K562 (cell line): Measurements from ENCODE around the gene ERLEC1. TPM values are rescaled to one million over a fixed set of nuclear protein-coding genes. Genes with fewer than 3 reads are reported as not detected.

Experiments used
- CBX3 ChIP-seq, 2 experiments: IDR thresholded peaks; 1 replicate in 1 of 2; 2 replicates in 1 of 2; pipeline ENCODE4 v1.6.1; 2012; ENCODE audit warnings: inconsistent platforms in 2 of 2, low read length in 2 of 2, borderline replicate concordance in 1 of 2, control low read depth in 1 of 2
- ETV1 ChIP-seq: fragments of 450-650 bp; conservative IDR thresholded peaks from 2 replicates; pipeline ENCODE4 v1.6.1; 2016; ENCODE audit warnings: missing genetic modification characterization, control low read depth, low read depth, missing compliant biosample characterization
- FUS ChIP-seq: fragments of 200-400 bp; formaldehyde crosslinking; optimal IDR thresholded peaks from 2 replicates; pipeline ENCODE3; 2017; ENCODE audit warnings: low read depth, low read length
- LCOR ChIP-seq: sonication (generic); formaldehyde crosslinking; IDR thresholded peaks from 2 replicates; pipeline ENCODE4 v1.8.0; 2022; ENCODE audit warnings: mild to moderate bottlenecking, missing genetic modification reagents
- NKRF ChIP-seq: fragments of 450-650 bp; IDR thresholded peaks from 2 replicates; pipeline ENCODE4 v1.6.1; 2016; ENCODE audit warnings: borderline replicate concordance
- PRDM10 ChIP-seq: fragments of 450-650 bp; IDR thresholded peaks from 2 replicates; pipeline ENCODE4 v1.6.1; 2018; ENCODE audit not compliant: partially characterized antibody
- RHOXF2B ChIP-seq: fragments of 250-450 bp; sonication (Bioruptor Pico); conservative IDR thresholded peaks from 2 replicates; pipeline ENCODE4 v1.5.1; 2021
- RNF2 ChIP-seq: sonication (generic); IDR thresholded peaks from 2 replicates; pipeline ENCODE4 v1.6.1; 2016
- SIN3B ChIP-seq: fragments of 450-650 bp; IDR thresholded peaks from 2 replicates; pipeline ENCODE4 v1.6.1; 2017; ENCODE audit warnings: low read depth, mild to moderate bottlenecking, moderate library complexity
- SMARCB1 ChIP-seq: IDR thresholded peaks from 2 replicates; pipeline ENCODE4 v1.6.1; 2011; ENCODE audit warnings: improper control_type of control experiment, low read depth; ENCODE audit not compliant: insufficient read length
- SOX6 ChIP-seq: fragments of 450-650 bp; IDR thresholded peaks from 2 replicates; pipeline ENCODE4 v1.6.1; 2014; ENCODE audit warnings: mild to moderate bottlenecking
- TAF1 ChIP-seq: IDR thresholded peaks from 2 replicates; pipeline ENCODE4 v1.6.1; 2011; ENCODE audit warnings: mild to moderate bottlenecking, low read length, moderate library complexity; ENCODE audit not compliant: insufficient read depth, control insufficient read depth, severe bottlenecking; ENCODE audit errors: extremely low read depth
- TFAM ChIP-seq: fragments of 250-450 bp; sonication (Bioruptor Pico); conservative IDR thresholded peaks from 2 replicates; pipeline ENCODE4 v1.5.0; 2021; ENCODE audit warnings: mild to moderate bottlenecking, moderate library complexity
- VEZF1 ChIP-seq: fragments of 200-800 bp; sonication (Bioruptor generic); IDR thresholded peaks from 2 replicates; pipeline ENCODE4 v1.6.1; 2017; ENCODE audit warnings: missing genetic modification characterization, missing compliant biosample characterization
- ZNF197 ChIP-seq: fragments of 200-800 bp; sonication (Bioruptor generic); IDR thresholded peaks from 2 replicates; pipeline ENCODE4 v1.6.1; 2016; ENCODE audit warnings: low read depth, missing genetic modification characterization, missing compliant biosample characterization
- ZNF224 ChIP-seq: sonication (generic); formaldehyde crosslinking; IDR thresholded peaks from 2 replicates; pipeline ENCODE4 v1.8.0; 2022; ENCODE audit warnings: mild to moderate bottlenecking, missing genetic modification reagents
- ZNF354B ChIP-seq: fragments of 250-450 bp; sonication (Bioruptor Pico); IDR thresholded peaks from 2 replicates; pipeline ENCODE4 v1.4.0; 2020
- ZNF655 ChIP-seq: fragments of 250-450 bp; sonication (Bioruptor Pico); IDR thresholded peaks from 2 replicates; pipeline ENCODE4 v1.5.0; 2021
- ZNF695 ChIP-seq: fragments of 450-650 bp; formaldehyde crosslinking; IDR thresholded peaks from 2 replicates; pipeline ENCODE4 v1.4.0; 2020; ENCODE audit warnings: mild to moderate bottlenecking, moderate library complexity
- ZNF699 ChIP-seq: fragments of 250-450 bp; sonication (Bioruptor Pico); IDR thresholded peaks from 2 replicates; pipeline ENCODE4 v1.8.0; 2021; ENCODE audit warnings: mild to moderate bottlenecking, moderate library complexity; ENCODE audit not compliant: insufficient replicate concordance
- polyA plus RNA-seq, 8 experiments: library from polyadenylated mRNA; depleted of rRNA in 4 of 8; stranded (reverse) in 5 of 8; unstranded in 3 of 8; fragments of >200 nt; fragmentation: Nextera tagmentation in 2 of 8; fragmentation: Illumina TruSeq in 1 of 8; extraction: Ambion mirVana in 2 of 8; extraction: Trizol in 1 of 8; gene quantifications; 2 replicates each; pipeline versions ENCODE4 v1.2.1 to v1.2.3, GENCODE V29; 2011 to 2014; ENCODE audit warnings: inconsistent platforms in 1 of 8, missing spikeins in 1 of 8
- total RNA-seq, 7 experiments: library from RNA; depleted of rRNA in 6 of 7; stranded (reverse); fragments of >200 nt in 6 of 7; fragmentation: Illumina TruSeq in 2 of 7; extraction: Trizol in 2 of 7; gene quantifications; 2 replicates each; pipeline versions ENCODE4 v1.2.1 to v1.2.3, GENCODE V29; 2011 to 2021; ENCODE audit warnings: low replicate concordance in 1 of 7

ERLEC1 gene
- total and polyA plus RNA-seq, 9 of the 15 experiments (the other 6 are each of a cell fraction or from before 2014, with no cell fraction given) = 12.0 to 41.6 (median 30.6) TPM

GRCh38 chr2:53767405-53768241 is 19.2 kb upstream of the ERLEC1 start, which contains the start of gene CHAC2 (continued):
- TF ChIP-seq ZNF224 (CRISPR knock-in tag) (no peak), VEZF1 (CRISPR knock-in tag) (no peak), ZNF354B (CRISPR knock-in tag) (no peak), TFAM (no peak), ZNF695 (no peak), SOX6 (no peak), ZNF655 (CRISPR knock-in tag) (no peak), FUS (no peak), NKRF (no peak), ZNF699 (CRISPR knock-in tag) (no peak), ETV1 (no peak), ZNF197 (CRISPR knock-in tag) (no peak), RNF2 (no peak), PRDM10 (no peak), TAF1 (peak; percentile 89), CBX3 (IDR thresholded peaks at IDR 0.05; ENCODE audit: borderline replicate concordance in 1 of 2, low read length in 2 of 2) (no peak), RHOXF2B (no peak), SIN3B (no peak), LCOR (CRISPR knock-in tag) (peak; percentile 55; the same call in 1 of the 2 replicates), SMARCB1 (no peak)
